ENCODE measurements around the gene EXOC3L1.

- TF ChIP-seq, protein P1, sequence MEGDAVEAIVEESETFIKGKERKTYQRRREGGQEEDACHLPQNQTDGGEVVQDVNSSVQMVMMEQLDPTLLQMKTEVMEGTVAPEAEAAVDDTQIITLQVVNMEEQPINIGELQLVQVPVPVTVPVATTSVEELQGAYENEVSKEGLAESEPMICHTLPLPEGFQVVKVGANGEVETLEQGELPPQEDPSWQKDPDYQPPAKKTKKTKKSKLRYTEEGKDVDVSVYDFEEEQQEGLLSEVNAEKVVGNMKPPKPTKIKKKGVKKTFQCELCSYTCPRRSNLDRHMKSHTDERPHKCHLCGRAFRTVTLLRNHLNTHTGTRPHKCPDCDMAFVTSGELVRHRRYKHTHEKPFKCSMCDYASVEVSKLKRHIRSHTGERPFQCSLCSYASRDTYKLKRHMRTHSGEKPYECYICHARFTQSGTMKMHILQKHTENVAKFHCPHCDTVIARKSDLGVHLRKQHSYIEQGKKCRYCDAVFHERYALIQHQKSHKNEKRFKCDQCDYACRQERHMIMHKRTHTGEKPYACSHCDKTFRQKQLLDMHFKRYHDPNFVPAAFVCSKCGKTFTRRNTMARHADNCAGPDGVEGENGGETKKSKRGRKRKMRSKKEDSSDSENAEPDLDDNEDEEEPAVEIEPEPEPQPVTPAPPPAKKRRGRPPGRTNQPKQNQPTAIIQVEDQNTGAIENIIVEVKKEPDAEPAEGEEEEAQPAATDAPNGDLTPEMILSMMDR (IDR thresholded peaks at IDR 0.05): no peak
- TF ChIP-seq EZH2 (IDR thresholded peaks at IDR 0.05) (no peak), EZH2phosphoT487 (IDR thresholded peaks at IDR 0.05) (no peak)
These were observed 3.6 kb upstream of the EXOC3L1 start for GRCh38 chr16:67193536-67193935.

Data from neural progenitor cell (in vitro differentiated cells).